Upper lobe of left lung (tissue), 6 donors: ENCODE data around the gene FXYD7. TPM values are rescaled to one million over a fixed set of nuclear protein-coding genes. Genes with fewer than 3 reads are reported as not detected.

ENCODE experiments used
- ATAC-seq, 2 donors: fragments of 200-7000 bp; cut with Tn5 transposase; one replicate each; pipeline ENCODE4 v1.9.1; 2022; ENCODE audit warnings: mild to moderate bottlenecking in 2 of 2, moderate library complexity in 2 of 2; ENCODE audit not compliant: low FRiP score in 2 of 2
- DNase-seq, 2 donors: peaks; one replicate each; pipeline ENCODE4 v3.0.0-alpha.2; 2019 to 2020
- H3K27ac ChIP-seq, 4 donors: fragments of 200-600 bp; sonication (generic); one replicate each; pipeline ENCODE4 v1.5.1; 2016 to 2019
- H3K27me3 ChIP-seq, 4 donors: fragments of 200-600 bp; sonication (generic); one replicate each; pipeline ENCODE4 v1.5.1; 2017 to 2019
- H3K36me3 ChIP-seq, 4 donors: fragments of 200-600 bp; sonication (generic); one replicate each; pipeline ENCODE4 v1.5.1; 2016 to 2019
- H3K4me1 ChIP-seq, 4 donors: fragments of 200-600 bp; sonication (generic); one replicate each; pipeline ENCODE4 v1.5.1; 2018 to 2019
- H3K4me3 ChIP-seq, 4 donors: fragments of 200-600 bp; sonication (generic); one replicate each; pipeline ENCODE4 v1.5.1; 2017 to 2019; ENCODE audit warnings: mild to moderate bottlenecking in 2 of 4, moderate library complexity in 1 of 4
- H3K9me3 ChIP-seq, 4 donors: fragments of 200-600 bp; sonication (generic); one replicate each; pipeline ENCODE4 v1.5.1; 2018 to 2019
- EP300 ChIP-seq, 4 donors: sonication (generic); formaldehyde crosslinking; IDR thresholded peaks; one replicate each; pipeline ENCODE4 v1.5.1; 2017; ENCODE audit warnings: antibody characterized with exemption in 4 of 4, control low read depth in 2 of 4
- POLR2A ChIP-seq, 4 donors: fragments of 450-650 bp; IDR thresholded peaks; one replicate each; pipeline ENCODE4 v1.5.1; 2016 to 2017; ENCODE audit warnings: antibody characterized with exemption in 4 of 4, mild to moderate bottlenecking in 2 of 4
- POLR2AphosphoS5 ChIP-seq, 2 donors: sonication (generic); formaldehyde crosslinking; IDR thresholded peaks; one replicate each; pipeline ENCODE4 v1.5.1; 2017; ENCODE audit warnings: antibody characterized with exemption in 2 of 2
- WGBS, 2 donors: methylation state at CpG; one replicate each; pipeline ENCODE4 v1.1.5; 2017 to 2018; 5-methylcytosine and 5-hydroxymethylcytosine counted together
- total RNA-seq, 6 donors: library from RNA; depleted of rRNA in 4 of 6; stranded (reverse); fragments of >200 nt in 4 of 6; gene quantifications; one replicate each; pipeline versions ENCODE4 v1.1.0 to v1.2.1, GENCODE V29; 2016 to 2021
- TF ChIP-seq, protein P1 (sequence below), 6 experiments: fragments of 450-650 bp in 4 of 6; fragments of 200-600 bp in 2 of 6; sonication (generic) in 2 of 6; IDR thresholded peaks; one replicate each; pipeline ENCODE4 v1.5.1; 2016 to 2019; ENCODE audit warnings: antibody characterized with exemption in 6 of 6
- donor health status: DM: no; HTN: no; CAD: no; lungs with moderate emphysema.
- donor health status: DM: no; HTN: yes; CAD: no; lungs with severe emphysema.

FXYD7 gene
- total RNA-seq, 6 donors from 2014 or later = 0.34 TPM; not detected in 5

DNA sequence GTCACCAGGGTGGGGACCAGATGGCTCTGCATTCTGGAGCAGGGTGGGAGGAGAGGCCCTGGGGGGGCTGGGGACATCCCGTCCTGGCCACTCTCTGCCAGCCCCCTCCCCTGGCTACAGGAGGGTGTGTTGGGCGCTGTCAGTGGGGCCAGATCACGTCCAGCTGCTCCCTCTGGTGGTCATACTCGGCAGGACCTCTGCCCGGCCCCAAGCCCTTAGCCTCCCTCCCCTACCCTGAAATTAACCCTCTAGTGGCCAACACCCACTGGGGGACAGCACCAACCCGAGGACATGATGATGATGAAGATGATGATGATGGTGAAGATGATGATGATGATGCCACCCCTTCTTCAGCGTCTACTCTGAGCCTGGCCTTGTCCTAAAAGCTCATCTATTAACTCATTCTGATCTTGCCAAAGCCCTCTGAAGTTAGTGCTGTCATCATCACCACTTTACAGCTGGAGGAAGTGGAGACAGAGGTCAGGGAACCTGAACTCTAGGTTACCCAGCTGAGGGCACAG, 7.6 kb upstream of the FXYD7 start:
- Histone ChIP-seq H3K27me3 (no peaks in the 10 kb centered on the region), H3K36me3 (no peaks in the 10 kb centered on the region), H3K27ac (peak overlapping the region in 3 of 4 donors; percentile 39 to 87 (median 77)), H3K4me1 (peaks cover 4 to 13% (median 12%) of the 10 kb centered on the region in 4 donors), H3K4me3 (peak overlapping the region in 3 of 4 donors; percentile 9 to 32 (median 23)), H3K9me3 (no peaks in the 10 kb centered on the region)
- TF ChIP-seq, protein P1, sequence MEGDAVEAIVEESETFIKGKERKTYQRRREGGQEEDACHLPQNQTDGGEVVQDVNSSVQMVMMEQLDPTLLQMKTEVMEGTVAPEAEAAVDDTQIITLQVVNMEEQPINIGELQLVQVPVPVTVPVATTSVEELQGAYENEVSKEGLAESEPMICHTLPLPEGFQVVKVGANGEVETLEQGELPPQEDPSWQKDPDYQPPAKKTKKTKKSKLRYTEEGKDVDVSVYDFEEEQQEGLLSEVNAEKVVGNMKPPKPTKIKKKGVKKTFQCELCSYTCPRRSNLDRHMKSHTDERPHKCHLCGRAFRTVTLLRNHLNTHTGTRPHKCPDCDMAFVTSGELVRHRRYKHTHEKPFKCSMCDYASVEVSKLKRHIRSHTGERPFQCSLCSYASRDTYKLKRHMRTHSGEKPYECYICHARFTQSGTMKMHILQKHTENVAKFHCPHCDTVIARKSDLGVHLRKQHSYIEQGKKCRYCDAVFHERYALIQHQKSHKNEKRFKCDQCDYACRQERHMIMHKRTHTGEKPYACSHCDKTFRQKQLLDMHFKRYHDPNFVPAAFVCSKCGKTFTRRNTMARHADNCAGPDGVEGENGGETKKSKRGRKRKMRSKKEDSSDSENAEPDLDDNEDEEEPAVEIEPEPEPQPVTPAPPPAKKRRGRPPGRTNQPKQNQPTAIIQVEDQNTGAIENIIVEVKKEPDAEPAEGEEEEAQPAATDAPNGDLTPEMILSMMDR (IDR thresholded peaks at IDR 0.05) = peak; percentile 87 to 96 (median 92)
- TF ChIP-seq POLR2A (IDR thresholded peaks at IDR 0.05) (no peak), POLR2AphosphoS5 (IDR thresholded peaks at IDR 0.05) (no peak), EP300 (IDR thresholded peaks at IDR 0.05) (no peak)
- DNase-seq (peak; percentile 73 to 84), ATAC-seq (peak; percentile 75 to 80)
- WGBS, 2 donors = 0% methylated on average over 2 to 6 of the region's 7 CpGs

DNA sequence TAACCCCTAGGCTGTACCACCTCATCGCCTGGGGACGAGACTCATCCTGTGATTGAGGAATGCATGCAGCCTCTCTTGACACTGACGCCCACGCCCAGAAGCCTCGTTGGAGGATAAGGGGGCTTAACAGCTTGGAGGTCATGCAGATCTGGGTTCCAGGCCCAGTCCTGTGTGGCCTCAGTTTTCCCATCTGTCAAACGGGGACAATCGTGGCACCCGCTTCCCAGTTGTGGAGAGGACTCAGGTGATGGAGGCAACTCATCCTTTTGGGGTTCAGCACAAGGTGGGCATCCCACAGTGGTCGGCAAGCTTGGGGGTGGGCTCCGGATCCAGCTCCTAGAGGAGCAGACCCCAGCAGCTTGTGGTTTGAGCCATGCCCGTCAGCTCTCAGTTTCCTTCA, 6.8 kb upstream of the FXYD7 start:
- DNase-seq = no peak
- TF ChIP-seq, protein P1 (IDR thresholded peaks at IDR 0.05) = no peak
- TF ChIP-seq POLR2AphosphoS5 (IDR thresholded peaks at IDR 0.05) (no peak), EP300 (IDR thresholded peaks at IDR 0.05) (no peak), POLR2A (IDR thresholded peaks at IDR 0.05) (no peak)
- no peak overlapping the region for H3K4me3 ChIP-seq
- H3K27ac ChIP-seq = peak overlapping the region in 2 of 4 donors; percentile 12 to 22
- H3K4me1 ChIP-seq = peaks cover 9 to 21% (median 12%) of the 10 kb centered on the region in 4 donors
- no peak for ATAC-seq
- no peaks in the 10 kb centered on the region for H3K36me3 ChIP-seq
- H3K27me3 ChIP-seq = no peaks in the 10 kb centered on the region
- no peaks in the 10 kb centered on the region for H3K9me3 ChIP-seq
- WGBS, 2 donors = 79% methylated on average over 11 of the region's 11 CpGs; no CpG with 5 or more reads in 1 of the 2 donors

DNA sequence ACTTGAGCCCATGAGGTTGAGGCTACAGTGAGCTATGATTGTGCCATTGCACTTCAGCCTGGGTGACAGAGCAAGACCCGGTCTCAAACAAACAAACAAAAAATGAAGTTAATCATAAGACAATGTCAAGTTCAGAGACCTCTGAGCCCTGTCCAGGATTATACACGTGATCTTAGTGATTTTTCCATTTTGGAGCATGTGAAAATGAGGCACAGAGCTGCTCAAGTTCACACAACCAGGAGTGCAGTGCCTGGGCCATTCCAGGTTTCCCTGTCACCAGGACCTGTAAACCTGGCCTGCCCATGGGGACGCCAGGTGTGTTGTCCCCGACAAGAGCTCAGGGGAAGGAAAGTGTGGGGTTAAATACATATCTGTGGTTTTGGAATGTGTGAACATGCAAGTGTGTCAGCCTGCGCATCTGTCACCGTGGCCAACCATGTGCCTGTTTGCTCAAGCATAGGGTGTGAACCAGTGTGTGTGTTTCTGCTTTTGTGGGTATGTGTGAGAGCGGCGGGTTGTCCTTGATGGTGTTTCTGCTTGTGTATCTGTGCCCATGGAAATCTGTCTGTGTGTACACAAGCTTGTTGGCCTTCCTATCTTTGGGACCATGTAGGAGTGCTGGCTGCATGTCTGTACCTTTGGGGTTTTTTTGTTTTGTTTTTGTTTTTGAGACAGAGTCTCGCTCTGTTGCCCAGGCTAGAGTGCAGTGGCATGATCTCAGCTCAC, 5.9 kb upstream of the FXYD7 start:
- ATAC-seq = no peak
- no peak for DNase-seq
- WGBS, 2 donors = 62% methylated on average over 9 of the region's 9 CpGs
- TF ChIP-seq POLR2A (IDR thresholded peaks at IDR 0.05) (no peak), POLR2AphosphoS5 (IDR thresholded peaks at IDR 0.05) (no peak), EP300 (IDR thresholded peaks at IDR 0.05) (no peak)
- TF ChIP-seq, protein P1 (IDR thresholded peaks at IDR 0.05) = no peak
- no peaks in the 10 kb centered on the region for H3K9me3 ChIP-seq
- H3K4me1 ChIP-seq = peaks cover 17 to 30% (median 21%) of the 10 kb centered on the region in 4 donors
- no peaks in the 10 kb centered on the region for H3K36me3 ChIP-seq
- no peak overlapping the region for H3K4me3 ChIP-seq
- H3K27ac ChIP-seq = peak overlapping the region in 1 of 4 donors; percentile 26
- peaks cover 0 to 2% (median 0%) of the 10 kb centered on the region in 4 donors for H3K27me3 ChIP-seq

DNA sequence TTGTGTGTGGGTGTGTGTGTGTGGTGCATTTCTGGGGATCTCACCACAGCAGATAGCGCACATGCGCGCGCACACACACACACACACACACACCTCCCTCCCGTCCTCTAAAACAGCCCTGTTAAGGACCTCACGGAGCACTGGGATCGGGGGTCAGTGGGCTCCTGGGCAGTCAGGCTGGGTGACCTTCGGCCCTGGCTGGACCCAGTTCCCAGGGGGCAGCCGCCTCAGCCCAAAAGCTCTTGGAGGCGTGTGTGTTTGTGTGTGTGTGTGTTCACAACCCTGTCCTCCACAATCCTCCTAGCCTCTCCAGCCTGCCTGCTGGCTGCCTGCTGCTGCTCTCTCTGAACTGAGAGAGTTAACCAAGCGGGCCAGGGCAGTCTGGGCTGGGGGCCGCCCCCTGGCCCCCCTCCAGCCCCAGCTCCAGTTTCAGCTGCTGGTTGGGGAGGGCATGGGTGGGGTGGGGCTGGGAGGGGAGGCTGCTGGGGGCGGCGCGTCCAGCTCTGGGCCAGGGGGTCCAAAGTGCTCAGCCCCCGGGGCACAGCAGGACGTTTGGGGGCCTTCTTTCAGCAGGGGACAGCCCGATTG, 4.7 kb upstream of the FXYD7 start, which contains the start of gene FXYD1:
TSS of gene FXYD1 (plus strand) at position 520 of the 588 bp plus-strand sequence. CDS start 1,256 bp downstream, outside the sequence.
- TF ChIP-seq EP300 (IDR thresholded peaks at IDR 0.05) = no peak
- no peak for TF ChIP-seq POLR2A (IDR thresholded peaks at IDR 0.05)
- TF ChIP-seq, protein P1 (IDR thresholded peaks at IDR 0.05) = no peak
- TF ChIP-seq POLR2AphosphoS5 (IDR thresholded peaks at IDR 0.05) = no peak
- 73% methylated on average over 9 to 15 of the region's 18 CpGs for WGBS, 2 donors
- Histone ChIP-seq H3K27ac (peak within 1 kb of the TSS; percentile 75 to 87 (median 82)), H3K4me3 (peak within 1 kb of the TSS in 3 of 4 donors; percentile 10 to 40 (median 38)), H3K9me3 (no peaks in the 10 kb centered on the region), H3K27me3 (peaks cover 0 to 12% (median 4%) of the 10 kb centered on the region in 4 donors), H3K36me3 (no peaks in the 10 kb centered on the region), H3K4me1 (peaks cover 29 to 42% (median 33%) of the 10 kb centered on the region in 4 donors)
- DNase-seq = peak in 1 of 2 donors; percentile 90
- ATAC-seq = peak; percentile 2 to 35
